Gastrocnemius medialis (tissue), 4 donors: Measurements from ENCODE around the gene NPIPA5.
"Not testable (repeated sequence)": the region's sequence is repeated elsewhere in the genome, so short reads cannot be mapped to it uniquely, and the experiment has no call there.

Experiments
- CTCF ChIP-seq, 5 experiments: fragments of 450-650 bp in 3 of 5; fragments of 200-600 bp in 2 of 5; sonication (generic) in 2 of 5; IDR thresholded peaks in 4 of 5; conservative IDR thresholded peaks in 1 of 5; 1 replicate in 4 of 5; 2 replicates in 1 of 5; pipeline ENCODE4 v1.5.1; 2016 to 2019; ENCODE audit warnings: antibody characterized with exemption in 5 of 5, mild to moderate bottlenecking in 3 of 5, moderate library complexity in 3 of 5
- POLR2A ChIP-seq, 2 donors: fragments of 450-650 bp; IDR thresholded peaks; one replicate each; pipeline ENCODE4 v1.6.1; 2017; ENCODE audit warnings: antibody characterized with exemption in 2 of 2, mild to moderate bottlenecking in 2 of 2, moderate library complexity in 2 of 2

- TF ChIP-seq POLR2A (IDR thresholded peaks at IDR 0.05); CTCF (IDR thresholded peaks at IDR 0.05 in 4 of 5, conservative IDR thresholded peaks at IDR 0.05 in 1 of 5): not testable (repeated sequence)
Measured at GRCh38 chr16:15321221-15321620, 56.9 kb downstream of the NPIPA5 start.
